Heart right ventricle (tissue), 16 donors: Measurements from ENCODE around the gene KIF17. TPM values are rescaled to one million over a fixed set of nuclear protein-coding genes. Genes with fewer than 3 reads are reported as not detected.

Experiments used
- ATAC-seq, 8 donors: fragments of 200-7000 bp; cut with Tn5 transposase; one replicate each; pipeline ENCODE4 v1.9.1; 2020; ENCODE audit warnings: mild to moderate bottlenecking in 8 of 8, moderate library complexity in 8 of 8, moderate number of reproducible peaks in 1 of 8
- DNase-seq, 2 donors: peaks; one replicate each; pipeline ENCODE4 v3.0.0-alpha.2; 2020
- H3K27ac ChIP-seq, 10 donors: fragments of 200-600 bp; sonication (generic) in 2 of 10; one replicate each; pipeline versions ENCODE4 v1.5.0 to v1.8.0; 2020 to 2022; ENCODE audit warnings: mild to moderate bottlenecking in 3 of 10
- H3K27me3 ChIP-seq, 7 donors: fragments of 200-600 bp; one replicate each; pipeline ENCODE4 v1.8.0; 2021 to 2022; ENCODE audit warnings: mild to moderate bottlenecking in 2 of 7
- H3K36me3 ChIP-seq, 9 donors: fragments of 200-600 bp; sonication (generic) in 1 of 9; one replicate each; pipeline versions ENCODE4 v1.5.0 to v1.8.0; 2020 to 2022; ENCODE audit warnings: mild to moderate bottlenecking in 2 of 9
- H3K4me1 ChIP-seq, 9 donors: fragments of 200-600 bp; sonication (generic) in 1 of 9; one replicate each; pipeline versions ENCODE4 v1.5.0 to v1.8.0; 2020 to 2022; ENCODE audit warnings: mild to moderate bottlenecking in 4 of 9
- H3K4me3 ChIP-seq, 10 donors: fragments of 200-600 bp; sonication (generic) in 2 of 10; one replicate each; pipeline versions ENCODE4 v1.5.0 to v1.8.0; 2020 to 2022; ENCODE audit warnings: mild to moderate bottlenecking in 7 of 10, moderate library complexity in 2 of 10
- H3K9me3 ChIP-seq, 11 donors: fragments of 200-600 bp in 10 of 11; sonication (generic) in 2 of 11; one replicate each; pipeline versions ENCODE4 v1.5.0 to v1.8.0; 2013 to 2022; ENCODE audit warnings: mild to moderate bottlenecking in 2 of 11, control low read depth in 1 of 11, moderate library complexity in 1 of 11
- WGBS, 2 donors: extraction: QIAGEN DNeasy Blood & Tissue Kit; methylation state at CpG; one replicate each; pipeline ENCODE4 v1.1.7; 2013; ENCODE audit warnings: inconsistent platforms in 1 of 2; 5-methylcytosine and 5-hydroxymethylcytosine counted together
- intact Hi-C, 10 donors: fragments of 100-400 bp; cut with DNase I; formaldehyde crosslinking; loops; one replicate each; pipeline versions ENCODE4 v1.11.1 to v1.14.2; 2022
- polyA plus RNA-seq, 2 donors: library from polyadenylated mRNA; stranded (reverse); fragments of 200-250 nt; gene quantifications; one replicate each; pipeline ENCODE4 v1.2.3, GENCODE V29; 2013
- total RNA-seq, 10 donors: library from RNA; stranded (reverse); fragmentation: NEBNext Ultra II Directional in 3 of 10; extraction: Animal tissue kit (Norgen Biotek cat#: 25700) in 3 of 10; gene quantifications; one replicate each; pipeline versions ENCODE4 v1.2.1 to v1.2.4, GENCODE V29; 2021 to 2023
- TF ChIP-seq, protein P1 (sequence below), 9 donors: fragments of 200-600 bp; sonication (generic) in 2 of 9; IDR thresholded peaks; one replicate each; pipeline versions ENCODE4 v1.5.0 to v1.8.0; 2021 to 2022; ENCODE audit warnings: antibody characterized with exemption in 9 of 9, mild to moderate bottlenecking in 5 of 9, moderate library complexity in 1 of 9
- donor health status: Arrhythmogenic right ventricular cardiomyopathy.
- donor health status: ischemic (EF 13 %, LVEDD 7.1; RV severe dilation, severe dysfunction).
- donor health status: healthy with polysubstance abuse.
- donor health status: DM: no; HTN: yes; CAD: no.
- donor health status: DM: no; HTN: no; CAD: no.
- donor health status: ischemic (EF 25% LVEDD 6.9; RV normal size, moderate dysfunction).
- donor health status: ischemic (EF 25% LVEDD 5.7; RV mildly dilated, moderate dysfunction).
- donor health status: healthy.
- donor health status: DM: yes; HTN: yes; CAD: no.
- donor health status: Ischemic cardiomyopathy.
- donor health status: ischemic (EF 35%, LVEDD 5.7; RV mildly dilated, moderate dysfunction).
- donor health status: nonischemic (EF 11% LVEDD 7.7; RV severe dilation, severe dysfunction).
- donor health status: DM: yes; HTN: yes; CAD: no.
- donor health status: PGD.
- donor health status: ischemic (EF 29% LVEDD 5.4; RV normal size, mild dysfunction).
- donor health status: nonischemic (EF 23%, LVEDD 6.1; RV moderate dilation, normal function).

Gene KIF17
- total and polyA plus RNA-seq, 12 donors, result 2.7 to 7.5 (median 5.2) TPM

DNA sequence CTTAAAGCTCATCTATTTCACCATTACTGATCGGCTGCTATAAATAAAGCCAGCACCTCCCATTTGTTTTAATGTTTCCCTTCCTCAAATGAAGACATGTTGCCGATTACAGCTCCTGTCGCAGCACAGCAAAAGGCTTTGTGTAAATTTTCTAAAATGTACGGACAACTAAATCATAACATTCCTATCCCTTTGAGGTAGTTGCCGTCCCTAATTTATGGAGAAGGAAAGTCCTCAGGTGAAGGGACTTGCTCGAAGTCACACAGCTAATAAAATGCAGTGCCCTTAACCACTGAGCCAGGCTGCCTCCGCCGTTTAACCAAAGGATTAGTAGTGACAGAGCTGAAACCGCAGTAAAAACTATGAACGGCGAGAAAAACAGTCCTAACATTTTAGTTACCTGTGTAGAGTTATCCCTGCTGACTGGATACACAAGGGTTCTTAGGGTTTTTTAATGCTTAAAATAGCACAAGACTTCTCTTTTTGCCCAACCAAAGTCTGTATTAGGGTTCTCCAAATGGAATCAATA is 83.7 kb downstream of the KIF17 start:
- H3K36me3 ChIP-seq, result peaks cover 0 to 32% (median 12%) of the 10 kb centered on the region in 9 donors
- TF ChIP-seq, protein P1, sequence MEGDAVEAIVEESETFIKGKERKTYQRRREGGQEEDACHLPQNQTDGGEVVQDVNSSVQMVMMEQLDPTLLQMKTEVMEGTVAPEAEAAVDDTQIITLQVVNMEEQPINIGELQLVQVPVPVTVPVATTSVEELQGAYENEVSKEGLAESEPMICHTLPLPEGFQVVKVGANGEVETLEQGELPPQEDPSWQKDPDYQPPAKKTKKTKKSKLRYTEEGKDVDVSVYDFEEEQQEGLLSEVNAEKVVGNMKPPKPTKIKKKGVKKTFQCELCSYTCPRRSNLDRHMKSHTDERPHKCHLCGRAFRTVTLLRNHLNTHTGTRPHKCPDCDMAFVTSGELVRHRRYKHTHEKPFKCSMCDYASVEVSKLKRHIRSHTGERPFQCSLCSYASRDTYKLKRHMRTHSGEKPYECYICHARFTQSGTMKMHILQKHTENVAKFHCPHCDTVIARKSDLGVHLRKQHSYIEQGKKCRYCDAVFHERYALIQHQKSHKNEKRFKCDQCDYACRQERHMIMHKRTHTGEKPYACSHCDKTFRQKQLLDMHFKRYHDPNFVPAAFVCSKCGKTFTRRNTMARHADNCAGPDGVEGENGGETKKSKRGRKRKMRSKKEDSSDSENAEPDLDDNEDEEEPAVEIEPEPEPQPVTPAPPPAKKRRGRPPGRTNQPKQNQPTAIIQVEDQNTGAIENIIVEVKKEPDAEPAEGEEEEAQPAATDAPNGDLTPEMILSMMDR (IDR thresholded peaks at IDR 0.05), result no peak
- H3K27ac ChIP-seq, result peak overlapping the region in 8 of 10 donors; percentile 95 to 98 (median 98)
- 2% methylated on average over 11 of the region's 11 CpGs for WGBS, 2 donors
- H3K27me3 ChIP-seq, result peaks cover 0 to 4% (median 0%) of the 10 kb centered on the region in 7 donors
- no peaks in the 10 kb centered on the region for H3K9me3 ChIP-seq
- H3K4me3 ChIP-seq, result peak overlapping the region; percentile 89 to 100 (median 96)
- no peak for DNase-seq
- peaks cover 2 to 38% (median 27%) of the 10 kb centered on the region in 9 donors for H3K4me1 ChIP-seq
- intact Hi-C loops, result loop anchor here in 7 of 10 donors (5.0 kb wide), 3 partner anchors 47 to 112 kb away; partner anchors contain the start of gene CDA (in 1 of the 7)
- ATAC-seq, result peak in 2 of 8 donors; percentile 2 to 19

DNA sequence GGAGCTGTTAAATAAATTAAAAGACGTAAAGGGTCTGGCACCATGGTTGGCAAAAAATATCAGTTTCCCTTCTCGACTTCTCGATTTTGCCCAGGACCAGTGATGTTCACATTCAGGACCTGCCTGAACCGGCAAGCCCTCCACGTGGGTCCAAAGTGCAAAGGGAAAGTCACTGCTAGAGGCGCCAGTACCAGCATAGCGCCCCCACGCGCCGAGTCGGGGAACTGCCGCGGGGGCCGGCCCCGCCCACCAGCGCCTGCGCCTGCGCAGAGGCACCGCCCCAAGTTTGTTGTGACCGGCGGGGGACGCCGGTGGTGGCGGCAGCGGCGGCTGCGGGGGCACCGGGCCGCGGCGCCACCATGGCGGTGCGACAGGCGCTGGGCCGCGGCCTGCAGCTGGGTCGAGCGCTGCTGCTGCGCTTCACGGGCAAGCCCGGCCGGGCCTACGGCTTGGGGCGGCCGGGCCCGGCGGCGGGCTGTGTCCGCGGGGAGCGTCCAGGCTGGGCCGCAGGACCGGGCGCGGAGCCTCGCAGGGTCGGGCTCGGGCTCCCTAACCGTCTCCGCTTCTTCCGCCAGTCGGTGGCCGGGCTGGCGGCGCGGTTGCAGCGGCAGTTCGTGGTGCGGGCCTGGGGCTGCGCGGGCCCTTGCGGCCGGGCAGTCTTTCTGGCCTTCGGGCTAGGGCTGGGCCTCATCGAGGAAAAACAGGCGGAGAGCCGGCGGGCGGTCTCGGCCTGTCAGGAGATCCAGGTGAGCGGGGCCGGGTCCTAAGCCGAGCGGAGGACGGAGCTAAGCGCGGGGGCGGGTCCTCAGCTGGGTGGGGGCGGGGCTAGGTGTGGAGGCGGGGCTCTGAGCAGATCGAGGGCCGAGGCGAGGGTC is 84.4 kb downstream of the KIF17 start, which contains the start of gene PINK1:
Gene PINK1, plus strand, starts transcription at position 269 of the 875 bp plus-strand sequence. Its CDS starts 91 bp downstream, at position 360.
- Histone ChIP-seq H3K9me3 (no peaks in the 10 kb centered on the region), H3K27ac (peak within 1 kb of the TSS; percentile 93 to 99 (median 98)), H3K36me3 (peaks cover 0 to 25% (median 8%) of the 10 kb centered on the region in 9 donors), H3K27me3 (peaks cover 0 to 4% (median 0%) of the 10 kb centered on the region in 7 donors), H3K4me1 (peaks cover 2 to 38% (median 27%) of the 10 kb centered on the region in 9 donors), H3K4me3 (peak within 1 kb of the TSS; percentile 89 to 100 (median 96))
- intact Hi-C loops, result loop anchor here (1.0 to 5.0 kb wide), 7 partner anchors 46 to 113 kb away; partner anchors contain the start of gene CDA (in 1 of the 10)
- peak; percentile 76 to 85 for DNase-seq
- ATAC-seq, result peak; percentile 84 to 95 (median 94)
- 1% methylated on average over 84 to 93 of the region's 93 CpGs for WGBS, 2 donors
- TF ChIP-seq, protein P1 (IDR thresholded peaks at IDR 0.05), result peak; percentile 95 to 100 (median 99)

DNA sequence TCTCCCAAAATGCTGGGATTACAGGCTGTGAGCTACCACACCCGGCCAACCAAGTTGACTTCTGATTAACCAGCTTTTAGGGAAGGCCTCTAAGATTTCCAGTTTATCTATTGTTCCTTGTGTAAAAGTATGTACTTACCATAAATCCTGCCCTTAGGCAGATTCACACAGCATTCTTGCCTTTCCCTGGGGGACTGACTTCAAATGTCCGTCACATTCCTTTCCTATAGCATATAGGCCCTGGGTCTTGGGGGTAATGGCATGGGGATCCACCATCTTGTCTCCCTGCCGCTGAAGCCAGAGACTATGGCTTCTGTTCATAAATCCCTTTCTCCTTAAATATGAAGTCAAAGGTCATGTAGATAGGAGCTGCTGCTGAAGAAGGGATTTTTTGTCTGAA is 85.4 kb downstream of the KIF17 start:
- intact Hi-C loops, result loop anchor here (2.0 to 5.0 kb wide), 6 partner anchors 45 to 112 kb away; partner anchors contain the start of gene CDA (in 1 of the 10)

More for the DNA sequence above, 85.4 kb downstream of the KIF17 start:
- peaks cover 0 to 15% (median under 1%) of the 10 kb centered on the region in 9 donors for H3K36me3 ChIP-seq
- H3K9me3 ChIP-seq, result no peaks in the 10 kb centered on the region
- peaks cover 2 to 38% (median 27%) of the 10 kb centered on the region in 9 donors for H3K4me1 ChIP-seq
- no peak overlapping the region for H3K27ac ChIP-seq
- H3K27me3 ChIP-seq, result peaks cover 0 to 4% (median 0%) of the 10 kb centered on the region in 7 donors
- DNase-seq, result no peak
- TF ChIP-seq, protein P1 (IDR thresholded peaks at IDR 0.05), result no peak
- no peak for ATAC-seq
- no peak overlapping the region for H3K4me3 ChIP-seq
- WGBS, 2 donors, result 87 to 89% methylated on average over 3 of the region's 3 CpGs
